NCI-H526 (cell line): ENCODE results near the gene RABGGTB.
"Not testable (repeated sequence)": the region's sequence is repeated elsewhere in the genome, so short reads cannot be mapped to it uniquely, and the experiment has no call there.

Experiments
- DNase-seq, 2 experiments: peaks; one replicate each; lab custom pipeline; 2025; lab: John Stamatoyannopoulos, UW

Gene RABGGTB

DNA sequence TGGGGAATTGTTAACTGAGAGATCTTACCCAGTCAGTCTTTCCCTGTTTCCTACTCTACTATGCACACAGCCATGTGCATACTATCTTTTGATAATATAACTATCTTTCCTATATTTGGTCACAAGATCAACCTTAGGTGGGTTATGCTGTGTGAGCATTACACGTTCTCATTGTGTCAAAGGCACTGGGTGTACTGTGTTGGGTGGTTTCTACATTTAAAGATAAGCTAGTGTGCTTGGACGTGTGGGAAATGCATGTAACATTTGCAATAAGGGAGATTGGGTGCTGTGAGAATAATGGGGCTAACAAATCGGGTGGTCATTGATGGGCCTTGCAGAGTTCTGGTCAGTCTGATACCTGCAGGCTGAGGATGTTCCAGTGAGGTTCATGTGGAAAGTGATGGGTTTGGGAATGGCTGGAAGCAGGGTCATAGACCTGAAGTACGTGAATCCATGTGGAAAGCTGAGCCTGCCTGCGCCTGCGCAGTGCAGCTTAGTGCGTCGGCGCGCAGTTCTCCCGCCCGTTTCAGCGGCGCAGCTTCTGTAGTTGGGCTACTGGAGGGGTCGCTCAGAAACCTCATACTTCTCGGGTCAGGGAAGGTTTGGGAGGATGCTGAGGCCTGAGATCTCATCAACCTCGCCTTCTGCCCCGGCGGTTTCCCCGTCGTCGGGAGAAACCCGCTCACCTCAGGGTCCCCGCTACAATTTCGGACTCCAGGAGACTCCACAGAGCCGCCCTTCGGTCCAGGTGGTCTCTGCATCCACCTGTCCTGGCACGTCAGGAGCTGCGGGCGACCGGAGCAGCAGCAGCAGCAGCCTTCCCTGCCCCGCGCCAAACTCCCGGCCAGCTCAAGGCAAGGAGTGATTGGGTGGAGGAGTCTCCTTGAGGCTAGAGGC, 10.6 kb downstream of the RABGGTB start, which contains the start of gene MSH4:
Gene MSH4 (plus strand): TSS at position 507 of the 897 bp plus-strand sequence. CDS start 104 bp downstream, at position 611.
- no peak for DNase-seq

DNA sequence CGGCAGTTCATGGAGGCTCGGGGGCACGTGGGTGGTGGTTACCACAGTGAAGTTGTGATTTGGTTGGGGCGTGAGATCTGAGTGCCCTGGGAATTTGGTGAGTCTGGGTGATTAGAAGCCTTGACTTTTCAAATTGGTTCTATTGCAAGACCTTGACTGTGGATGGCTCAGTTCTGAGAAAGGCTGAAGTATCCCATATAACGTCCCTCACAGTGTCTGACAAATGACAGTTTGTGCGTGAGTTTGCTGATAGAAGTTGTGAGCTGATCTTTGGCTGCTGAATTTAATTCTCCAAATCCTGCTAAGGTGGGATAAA, 11.2 kb downstream of the RABGGTB start:
- DNase-seq, result no peak

DNA sequence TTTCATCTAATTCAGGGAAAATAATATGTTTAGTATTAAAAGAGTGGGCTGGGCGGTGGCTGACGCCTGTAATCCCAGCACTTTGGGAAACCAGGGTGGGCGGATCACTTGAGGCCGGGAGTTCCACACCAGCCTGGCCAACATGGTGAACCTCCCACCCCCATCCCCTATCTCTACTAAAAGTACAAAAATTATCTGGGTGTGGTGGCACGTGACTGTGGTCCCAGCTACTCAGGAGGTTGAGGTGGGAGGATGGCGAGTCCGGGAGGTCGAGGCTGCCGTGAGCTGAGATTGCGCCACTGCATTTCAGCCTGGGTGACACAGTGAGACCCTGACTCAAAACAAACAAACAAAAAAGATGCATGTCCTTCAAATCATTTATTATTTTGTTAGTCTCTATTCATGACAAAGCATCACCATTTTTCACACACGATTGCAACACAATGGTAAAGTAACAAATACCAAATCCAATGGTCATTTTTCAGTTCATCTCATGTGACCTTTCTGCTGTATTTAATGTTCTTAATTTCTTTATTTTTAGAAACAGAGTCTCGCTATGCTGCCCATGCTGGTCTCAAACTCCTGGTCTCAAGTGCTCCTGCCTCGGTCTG, 11.7 kb downstream of the RABGGTB start:
- DNase-seq, result no peak

DNA sequence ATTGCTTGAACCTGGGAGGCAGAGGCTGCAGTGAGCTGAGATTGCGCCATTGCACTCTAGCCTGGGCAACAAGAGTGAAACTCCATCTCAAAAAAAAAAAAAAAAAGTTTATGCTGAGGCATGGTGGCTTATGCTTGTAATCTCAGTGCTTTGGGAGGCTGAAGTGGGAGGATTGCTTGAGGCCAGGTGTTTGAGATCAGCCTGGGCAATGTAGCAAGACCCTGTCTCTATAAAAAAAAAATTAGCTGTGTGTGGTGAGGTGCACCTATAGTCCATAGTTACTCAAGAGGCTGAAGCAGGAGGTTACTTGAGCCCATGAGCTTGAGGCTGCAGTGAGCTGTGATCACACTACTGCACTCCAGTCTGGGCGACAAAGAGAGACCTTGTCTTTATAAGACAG, 15.4 kb downstream of the RABGGTB start:
- DNase-seq, result not testable (repeated sequence)

DNA sequence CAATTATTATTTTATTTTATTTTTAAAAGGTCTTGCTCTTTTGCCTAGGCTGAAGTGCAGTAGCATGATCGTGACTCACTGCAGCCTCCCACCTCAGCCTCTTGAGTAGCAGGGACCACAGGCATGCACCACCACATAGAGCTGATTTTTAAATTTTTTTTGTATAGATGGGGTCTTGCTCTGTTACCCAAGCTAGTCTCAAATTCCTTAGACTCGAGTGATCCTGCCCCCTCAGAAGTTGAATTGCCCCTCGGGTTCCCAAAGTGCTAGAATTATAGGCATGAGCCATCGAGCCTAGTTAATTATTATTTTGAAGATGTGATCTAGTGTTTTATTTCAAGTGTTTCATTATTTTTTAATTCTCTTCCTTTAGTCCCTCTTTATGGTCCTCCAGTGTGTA, 22.9 kb downstream of the RABGGTB start:
- no peak for DNase-seq

DNA sequence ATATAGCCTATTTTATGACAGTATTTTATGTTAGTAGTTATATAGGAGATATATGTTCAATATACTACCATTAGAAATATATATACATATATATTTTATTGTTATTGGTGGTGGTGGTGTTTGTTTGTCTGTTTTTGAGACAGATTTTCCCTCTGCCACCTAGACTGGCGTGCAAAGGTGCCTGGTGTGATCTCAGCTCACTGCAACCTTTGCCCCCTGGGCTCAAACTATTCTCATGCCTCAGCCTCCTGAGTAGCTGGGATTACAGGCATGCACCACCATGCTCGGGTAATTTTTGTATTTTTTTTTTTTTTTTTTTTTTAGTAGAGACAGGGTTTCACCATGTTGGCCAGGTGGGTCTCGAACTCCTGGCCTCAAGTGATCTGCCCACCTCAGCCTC, 24.1 kb downstream of the RABGGTB start:
- DNase-seq, result not testable (repeated sequence)

DNA sequence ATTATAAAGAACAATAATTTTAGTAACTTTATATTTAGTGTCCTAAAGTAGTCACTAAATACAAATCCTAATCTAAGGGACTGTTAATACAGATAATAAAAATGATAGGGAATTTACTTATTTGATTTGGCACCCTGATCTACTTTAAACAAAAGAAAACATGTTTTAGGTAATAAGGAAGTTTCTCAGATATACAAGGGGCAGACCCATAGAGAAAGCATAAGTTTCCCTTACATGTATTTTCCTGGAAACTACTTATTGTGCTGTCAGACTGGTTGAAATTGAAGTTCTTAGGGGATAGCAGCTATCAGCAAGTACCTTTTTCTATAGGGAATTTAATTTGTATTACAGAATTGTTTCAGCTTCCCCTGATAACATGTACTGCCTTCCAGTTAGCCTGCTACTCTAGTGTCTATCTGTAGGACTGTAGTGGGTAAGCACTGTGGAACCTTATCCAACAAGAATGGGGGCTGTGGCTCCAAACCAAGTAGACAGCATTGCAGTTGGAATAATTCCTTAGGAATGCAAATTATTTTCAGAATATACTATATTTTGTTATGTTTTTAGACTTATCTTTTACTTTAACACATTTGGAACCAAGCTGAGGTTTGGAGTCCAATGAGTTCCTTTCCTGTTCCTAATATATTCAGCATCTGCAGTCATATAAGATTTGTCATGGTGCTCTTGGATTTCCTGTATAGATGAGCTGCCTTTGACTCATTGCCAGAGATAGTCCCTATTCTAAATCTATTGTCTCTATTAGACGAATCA, 25.3 kb downstream of the RABGGTB start:
- DNase-seq, result no peak

DNA sequence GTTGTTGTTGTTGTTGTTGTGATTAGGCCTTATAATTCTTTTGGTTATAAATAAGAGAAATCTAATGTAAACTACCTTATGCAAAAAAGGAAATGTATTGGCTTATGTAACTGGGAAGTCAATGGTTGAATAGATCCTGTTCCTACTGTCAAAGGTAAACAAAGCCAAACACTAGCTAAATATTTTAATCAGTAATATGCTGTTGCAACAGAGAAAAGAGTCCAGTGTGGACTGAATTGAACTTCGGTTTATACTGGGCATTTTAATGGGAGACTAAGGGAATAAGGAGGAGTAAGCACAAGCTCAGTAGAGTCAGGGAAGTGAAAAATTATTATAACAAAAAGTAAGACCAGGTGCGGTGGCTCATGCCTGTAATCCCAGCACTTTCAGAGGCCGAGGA, 26.0 kb downstream of the RABGGTB start:
- DNase-seq, result no peak

DNA sequence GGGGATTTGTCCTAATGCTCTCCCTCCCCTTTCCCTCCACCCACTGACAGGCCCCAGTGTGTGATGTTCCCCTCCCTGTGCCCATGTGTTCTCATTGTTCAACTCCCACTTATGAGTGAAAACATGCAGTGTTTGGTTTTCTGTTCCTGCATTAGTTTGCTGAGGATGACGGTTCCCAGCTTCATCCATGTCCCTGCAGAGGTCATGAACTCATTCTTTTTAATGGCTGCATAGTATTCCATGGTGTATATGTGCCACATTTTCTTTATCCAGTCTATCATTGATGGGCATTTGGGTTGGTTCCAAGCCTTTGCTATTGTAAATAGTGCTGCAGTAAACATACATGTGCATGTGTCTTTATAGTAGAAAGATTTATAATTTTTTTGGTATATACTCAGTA, 37.5 kb downstream of the RABGGTB start:
- not testable (repeated sequence) for DNase-seq

DNA sequence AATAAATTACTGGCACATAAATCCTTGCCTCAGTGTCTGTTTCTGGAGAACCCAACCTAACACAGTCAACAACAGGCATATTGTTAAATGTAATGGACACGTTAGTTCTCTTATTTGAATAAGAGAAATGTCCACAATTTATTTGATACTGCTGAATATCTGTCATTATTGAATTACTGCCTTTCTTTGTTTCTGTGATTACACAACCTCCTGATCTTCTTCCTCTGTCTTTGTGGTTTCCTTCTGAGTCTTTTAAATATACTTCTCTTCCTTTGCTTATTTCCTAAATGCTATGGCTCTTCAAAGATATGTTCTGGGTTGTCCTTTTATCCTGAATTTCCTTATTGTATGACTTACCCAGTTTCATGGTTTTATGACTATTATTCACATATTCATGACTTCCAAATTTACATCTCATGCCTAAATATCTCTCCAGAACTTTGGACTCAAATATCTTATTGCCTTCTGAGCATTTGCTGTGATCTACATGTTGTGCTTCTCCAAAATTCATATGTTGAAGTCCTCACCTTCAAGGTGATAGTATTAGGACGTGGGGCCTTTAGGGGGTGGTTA, 50.6 kb downstream of the RABGGTB start:
- no peak for DNase-seq

DNA sequence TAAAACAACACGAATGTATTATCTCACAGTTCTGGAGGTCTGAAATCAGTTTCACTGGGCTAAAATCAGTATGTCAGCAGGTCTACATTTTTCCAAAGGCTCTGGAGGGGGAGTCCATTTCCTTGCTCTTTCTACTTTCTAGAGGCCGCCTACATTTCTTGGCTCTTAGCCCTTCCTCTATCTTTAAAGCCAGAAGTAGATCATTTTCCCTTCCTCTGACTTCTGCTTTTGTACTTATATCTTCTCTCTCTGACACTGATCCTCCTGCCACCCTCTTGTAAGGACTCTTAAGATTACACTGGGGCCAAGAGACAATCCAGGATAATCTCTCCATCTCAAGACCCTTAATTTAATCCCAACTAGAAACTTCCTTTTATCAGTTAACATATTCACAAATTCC, 52.0 kb downstream of the RABGGTB start:
- no peak for DNase-seq

DNA sequence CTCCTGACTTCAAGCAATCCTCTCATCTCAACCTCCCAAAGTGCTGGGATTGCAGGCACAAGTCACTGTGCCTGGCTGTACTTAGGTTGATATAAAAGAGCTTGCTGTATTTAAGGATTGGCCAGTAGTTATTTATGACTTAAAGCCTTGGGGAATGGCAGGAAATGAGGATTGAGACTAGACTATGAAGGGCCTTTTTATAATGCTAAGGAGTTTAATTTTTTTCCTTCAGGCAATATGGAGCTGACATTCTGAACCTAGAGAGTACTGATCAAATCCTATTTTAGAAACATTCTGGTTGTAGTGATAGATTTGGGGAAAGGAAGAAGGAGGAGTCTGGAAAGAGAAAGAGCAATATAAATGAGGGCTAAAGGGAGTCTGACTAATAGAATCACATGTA, 55.4 kb downstream of the RABGGTB start:
- DNase-seq, result no peak
